Measurements from ENCODE around the gene TRIM7.

The TRIM7 gene

DNA sequence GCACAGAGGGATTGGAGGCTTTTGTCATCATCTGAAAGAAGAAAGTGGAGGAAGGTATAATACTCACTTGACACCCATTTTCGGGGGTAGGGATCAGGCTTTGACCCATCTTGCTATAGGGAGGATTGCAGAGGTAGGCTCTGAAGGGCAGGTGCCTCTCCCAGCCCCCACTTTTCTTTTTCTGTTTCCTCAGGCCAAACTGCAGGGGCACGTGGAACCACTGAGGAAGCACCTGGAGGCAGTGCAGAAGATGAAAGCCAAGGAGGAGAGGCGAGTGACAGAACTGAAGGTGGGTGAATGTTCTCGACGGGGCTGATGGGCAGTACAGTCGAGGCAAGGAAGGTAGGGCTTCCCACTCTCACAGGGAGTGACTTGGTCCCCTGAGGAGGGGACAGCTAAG lies 25.6 kb upstream of the TRIM7 start:
- DNase-seq (ENCODE audit: insufficient read length) (no peak), FAIRE-seq (no peak)
- TF ChIP-seq POLR2AphosphoS5 (IDR thresholded peaks at IDR 0.05; ENCODE audit: low read depth, low read length) (no peak), POLR2A (IDR thresholded peaks at IDR 0.05; ENCODE audit: low read depth, low read length) (no peak), TAF1 (IDR thresholded peaks at IDR 0.05; ENCODE audit: borderline replicate concordance, low read depth, low read length) (no peak)

DNA sequence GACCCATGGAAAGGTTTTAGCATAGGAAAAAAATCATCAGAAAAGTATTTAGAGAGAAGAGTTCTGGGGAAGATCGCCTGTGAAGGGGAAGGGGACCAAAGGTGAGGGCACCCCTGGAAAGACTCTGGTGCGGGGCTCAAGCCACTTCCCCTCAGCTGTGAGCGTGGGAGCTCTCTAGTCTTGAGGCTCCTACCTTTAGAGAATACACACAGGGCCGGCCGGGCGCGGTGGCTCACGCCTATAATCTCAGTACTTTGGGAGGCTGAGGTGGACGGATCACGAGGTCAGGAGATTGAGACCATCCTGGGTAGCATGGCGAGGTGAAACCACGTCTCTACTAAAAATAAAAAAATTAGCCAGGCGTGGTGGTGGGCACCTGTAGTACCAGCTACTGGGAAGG lies 25.0 kb upstream of the TRIM7 start:
- FAIRE-seq (no peak), DNase-seq (ENCODE audit: insufficient read length) (no peak)
- TF ChIP-seq POLR2A (IDR thresholded peaks at IDR 0.05; ENCODE audit: low read depth, low read length) (no peak), POLR2AphosphoS5 (IDR thresholded peaks at IDR 0.05; ENCODE audit: low read depth, low read length) (no peak), TAF1 (IDR thresholded peaks at IDR 0.05; ENCODE audit: borderline replicate concordance, low read depth, low read length) (no peak)

DNA sequence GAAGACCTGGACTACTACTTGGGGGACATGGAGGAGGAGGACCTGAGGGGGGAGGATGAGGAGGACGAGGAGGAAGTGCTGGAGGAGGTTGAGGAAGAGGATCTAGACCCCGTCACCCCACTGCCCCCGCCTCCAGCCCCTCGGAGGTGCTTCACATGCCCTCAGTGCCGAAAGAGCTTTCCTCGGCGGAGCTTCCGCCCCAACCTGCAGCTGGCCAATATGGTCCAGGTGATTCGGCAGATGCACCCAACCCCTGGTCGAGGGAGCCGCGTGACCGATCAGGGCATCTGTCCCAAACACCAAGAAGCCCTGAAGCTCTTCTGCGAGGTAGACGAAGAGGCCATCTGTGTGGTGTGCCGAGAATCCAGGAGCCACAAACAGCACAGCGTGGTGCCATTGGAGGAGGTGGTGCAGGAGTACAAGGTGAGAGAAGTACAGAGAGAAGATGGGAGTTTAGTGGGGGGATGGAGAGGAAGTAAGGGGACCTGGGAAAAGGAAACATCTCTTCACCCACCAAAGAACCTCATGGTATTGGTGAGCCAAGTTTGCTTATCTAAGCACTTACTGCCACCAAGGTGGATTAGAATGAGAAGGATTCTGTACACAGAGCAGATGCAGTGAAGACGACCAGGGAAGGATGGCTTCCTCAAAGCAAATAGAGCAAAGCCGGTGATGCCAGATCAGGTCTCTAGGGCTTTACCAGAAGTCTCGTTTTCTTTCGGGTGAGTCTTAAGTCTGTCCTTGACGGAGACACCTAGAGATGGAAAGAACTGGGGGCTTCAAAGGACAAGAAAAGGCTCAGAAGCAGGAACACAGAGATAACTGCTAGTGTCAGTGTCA lies 19.6 kb upstream of the TRIM7 start:
- FAIRE-seq = peak; percentile 48
- no peak for DNase-seq (ENCODE audit: insufficient read length)
- TF ChIP-seq POLR2AphosphoS5 (IDR thresholded peaks at IDR 0.05; ENCODE audit: low read depth, low read length) (no peak), TAF1 (IDR thresholded peaks at IDR 0.05; ENCODE audit: borderline replicate concordance, low read depth, low read length) (no peak), POLR2A (IDR thresholded peaks at IDR 0.05; ENCODE audit: low read depth, low read length) (no peak)

GRCh38 chr5:181223729-181224389 lies 18.9 kb upstream of the TRIM7 start:
- TF ChIP-seq POLR2AphosphoS5 (IDR thresholded peaks at IDR 0.05; ENCODE audit: low read depth, low read length) = no peak
- no peak; the same call in 1 of the 2 replicates for TF ChIP-seq POLR2A (IDR thresholded peaks at IDR 0.05; ENCODE audit: low read depth, low read length)
- TF ChIP-seq TAF1 (IDR thresholded peaks at IDR 0.05; ENCODE audit: borderline replicate concordance, low read depth, low read length) = no peak
- no peak for DNase-seq (ENCODE audit: insufficient read length)
- FAIRE-seq = peak; percentile 40

GRCh38 chr5:181223058-181223728 lies 18.2 kb upstream of the TRIM7 start, which contains the start of gene TRIM41:
TRIM41 (plus strand) TSS chr5:181223281; CDS start chr5:181224000, 719 bp downstream.
- TF ChIP-seq POLR2A (IDR thresholded peaks at IDR 0.05; ENCODE audit: low read depth, low read length) (peak; percentile 98), POLR2AphosphoS5 (IDR thresholded peaks at IDR 0.05; ENCODE audit: low read depth, low read length) (peak; percentile 96), TAF1 (IDR thresholded peaks at IDR 0.05; ENCODE audit: borderline replicate concordance, low read depth, low read length) (peak; percentile 82)
- DNase-seq (ENCODE audit: insufficient read length) (no peak), FAIRE-seq (peak; percentile 97)

GRCh38 chr5:181222630-181223057 lies 17.6 kb upstream of the TRIM7 start:
- FAIRE-seq = no peak
- no peak for DNase-seq (ENCODE audit: insufficient read length)
- TF ChIP-seq TAF1 (IDR thresholded peaks at IDR 0.05; ENCODE audit: borderline replicate concordance, low read depth, low read length) (no peak), POLR2AphosphoS5 (IDR thresholded peaks at IDR 0.05; ENCODE audit: low read depth, low read length) (no peak), POLR2A (IDR thresholded peaks at IDR 0.05; ENCODE audit: low read depth, low read length) (no peak)

GRCh38 chr5:181221792-181222629 lies 17.0 kb upstream of the TRIM7 start:
- DNase-seq (ENCODE audit: insufficient read length) = no peak
- FAIRE-seq = peak; percentile 54

GRCh38 chr5:181221105-181221791 lies 16.3 kb upstream of the TRIM7 start:
- no peak for TF ChIP-seq POLR2A (IDR thresholded peaks at IDR 0.05; ENCODE audit: low read depth, low read length)
- no peak for TF ChIP-seq TAF1 (IDR thresholded peaks at IDR 0.05; ENCODE audit: borderline replicate concordance, low read depth, low read length)
- TF ChIP-seq POLR2AphosphoS5 (IDR thresholded peaks at IDR 0.05; ENCODE audit: low read depth, low read length) = no peak
- no peak for FAIRE-seq
- no peak for DNase-seq (ENCODE audit: insufficient read length)

More at GRCh38 chr5:181221792-181222629, 17.0 kb upstream of the TRIM7 start:
- TF ChIP-seq TAF1 (IDR thresholded peaks at IDR 0.05; ENCODE audit: borderline replicate concordance, low read depth, low read length) = no peak

GRCh38 chr5:181220178-181220515 lies 15.2 kb upstream of the TRIM7 start:
- DNase-seq (ENCODE audit: insufficient read length) = no peak
- TF ChIP-seq TAF1 (IDR thresholded peaks at IDR 0.05; ENCODE audit: borderline replicate concordance, low read depth, low read length) (no peak), POLR2A (IDR thresholded peaks at IDR 0.05; ENCODE audit: low read depth, low read length) (no peak), POLR2AphosphoS5 (IDR thresholded peaks at IDR 0.05; ENCODE audit: low read depth, low read length) (no peak)
- FAIRE-seq = no peak
